GM19043 (cell line): Measurements from ENCODE around the gene NR5A2.

Experiments used
- ATAC-seq: cut with Tn5 transposase; IDR thresholded peaks from one replicate; pipeline ENCODE4 v1.9.1; 2021; ENCODE audit warnings: low read depth; ENCODE audit not compliant: unreplicated experiment

NR5A2 gene

GRCh38 chr1:200035397-200035955 lies 8.0 kb downstream of the NR5A2 start:
- ATAC-seq = no peak

DNA sequence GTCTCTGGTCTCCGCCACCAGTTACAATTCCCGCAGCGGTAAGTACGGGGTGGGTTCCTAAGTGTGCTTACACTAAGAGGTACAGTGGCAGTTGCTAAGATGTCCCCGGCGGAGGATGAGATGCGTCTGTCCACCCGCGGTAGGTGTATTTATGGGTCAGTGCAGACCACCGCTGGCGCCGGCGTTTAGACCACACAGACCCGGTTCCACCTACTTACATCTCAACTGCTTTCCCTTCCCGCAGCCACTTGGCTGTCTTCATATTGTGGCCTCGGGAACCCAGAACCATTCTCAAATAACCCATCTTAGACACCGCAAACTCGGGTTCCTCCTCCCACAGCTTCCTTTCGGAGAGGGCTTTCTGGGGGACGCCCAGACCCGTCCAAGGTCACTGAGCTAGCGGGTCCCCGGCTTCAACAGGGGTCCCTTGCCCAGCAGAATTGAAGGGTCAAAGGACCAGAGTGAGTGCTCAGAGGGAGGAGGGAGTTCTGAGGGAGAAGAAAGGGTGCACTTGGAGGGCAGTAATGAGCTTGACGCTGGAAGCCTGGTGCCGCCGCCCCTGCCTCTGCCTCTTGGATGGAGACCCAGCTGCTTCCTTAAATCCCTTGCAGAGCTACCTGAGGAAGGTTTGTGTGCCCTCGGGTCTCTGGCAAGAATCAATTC lies 8.6 kb downstream of the NR5A2 start:
- ATAC-seq = no peak

DNA sequence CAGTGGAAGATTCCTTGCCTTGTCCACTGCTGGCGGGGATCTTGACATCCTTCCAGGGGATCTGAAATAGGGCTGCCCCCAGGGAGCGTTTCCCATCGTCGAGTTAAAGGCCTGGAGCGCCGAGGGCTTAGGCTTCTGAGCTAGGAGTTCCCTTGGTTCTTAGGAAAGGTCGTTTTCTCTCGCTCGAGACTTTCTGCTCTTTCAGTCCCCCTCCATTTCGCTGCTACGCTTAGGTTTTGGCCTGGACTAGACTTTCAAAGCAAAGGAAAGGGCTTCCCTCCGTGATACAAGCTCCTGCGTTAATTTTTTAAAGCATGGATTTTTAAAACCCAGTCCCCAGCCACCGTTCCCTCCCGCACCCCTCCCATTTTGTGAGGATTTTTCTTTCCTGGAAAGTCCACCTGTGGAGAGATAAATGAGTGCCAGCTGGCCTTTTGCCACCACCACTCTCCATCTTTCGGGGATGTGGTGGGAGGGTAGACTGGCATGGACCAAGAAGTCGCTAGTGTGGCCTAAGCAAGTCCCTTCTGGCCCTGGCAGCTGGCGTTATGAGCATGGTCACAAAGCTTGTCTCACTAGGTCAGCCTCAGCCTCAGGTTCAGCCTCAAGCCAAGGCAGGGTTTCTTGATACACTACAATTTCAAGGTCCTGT lies 9.2 kb downstream of the NR5A2 start:
- no peak for ATAC-seq

DNA sequence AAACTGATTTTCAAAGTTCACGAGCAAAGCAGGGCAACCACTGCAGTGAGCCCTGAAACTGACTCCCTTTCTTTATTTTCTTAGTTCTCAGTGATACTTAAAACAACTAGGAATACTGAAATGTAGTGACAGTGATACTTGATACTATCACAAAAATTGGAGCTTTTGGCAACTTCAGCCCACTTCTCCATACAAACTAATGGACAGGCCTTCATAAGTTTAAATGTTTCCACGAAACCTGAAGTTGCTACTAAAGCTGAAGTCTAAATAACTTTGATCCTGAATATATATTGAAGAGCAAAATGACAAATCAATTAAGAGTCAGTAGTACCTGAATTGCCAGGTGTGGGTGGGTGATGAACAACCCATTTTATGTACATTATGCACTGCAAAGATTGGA lies 10.0 kb downstream of the NR5A2 start:
- ATAC-seq = no peak

GRCh38 chr1:200037904-200038303 lies 10.4 kb downstream of the NR5A2 start:
- ATAC-seq = no peak

GRCh38 chr1:200038325-200038980 lies 10.9 kb downstream of the NR5A2 start:
- ATAC-seq = no peak

- no peak for ATAC-seq
These were observed 11.7 kb downstream of the NR5A2 start for GRCh38 chr1:200038981-200039848.

- ATAC-seq = no peak
These were observed 12.5 kb downstream of the NR5A2 start for GRCh38 chr1:200039849-200040474.

- ATAC-seq = no peak
These were observed 13.1 kb downstream of the NR5A2 start for GRCh38 chr1:200040481-200041138.

- ATAC-seq = no peak
These were observed 14.0 kb downstream of the NR5A2 start for GRCh38 chr1:200041337-200042118.

GRCh38 chr1:200042119-200042551 lies 14.6 kb downstream of the NR5A2 start:
- no peak for ATAC-seq

GRCh38 chr1:200042552-200043335 lies 15.2 kb downstream of the NR5A2 start:
- ATAC-seq = no peak

DNA sequence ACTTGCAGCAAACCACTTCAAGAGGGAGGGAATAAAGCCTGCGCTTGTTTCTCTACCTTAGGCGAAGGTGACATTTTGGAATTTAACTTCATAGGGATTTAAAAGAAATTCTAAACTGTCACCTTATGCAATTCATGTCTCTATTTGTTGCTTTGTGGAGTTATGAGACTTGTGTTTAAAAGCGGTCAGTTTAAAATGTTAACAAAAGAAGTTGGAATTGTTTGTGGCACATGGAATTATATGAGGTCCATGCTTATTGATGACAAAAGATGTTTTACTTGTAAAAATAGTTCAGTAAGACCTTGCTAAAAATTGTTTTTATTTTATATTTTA lies 15.8 kb downstream of the NR5A2 start:
- ATAC-seq = no peak

DNA sequence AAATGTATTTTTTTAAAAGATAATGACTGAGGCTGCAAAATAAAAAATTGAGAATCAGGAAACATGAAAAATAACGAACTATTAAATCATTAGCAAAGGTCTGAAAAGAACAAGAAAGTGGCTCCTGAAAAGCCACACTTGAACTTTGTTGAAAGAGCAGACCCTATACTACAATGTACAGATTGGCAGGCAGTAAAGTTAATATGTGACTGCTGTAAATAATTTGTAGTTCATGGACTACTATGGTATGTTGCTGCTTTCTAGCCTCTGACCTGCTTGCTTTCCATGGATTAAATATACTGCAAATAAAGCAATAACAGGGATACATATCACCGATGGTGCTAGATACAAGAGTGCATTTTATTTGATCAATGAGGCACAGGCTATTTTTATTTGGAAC lies 18.6 kb downstream of the NR5A2 start:
- no peak for ATAC-seq

- ATAC-seq = no peak
These were observed 20.7 kb downstream of the NR5A2 start for GRCh38 chr1:200048244-200048643.

DNA sequence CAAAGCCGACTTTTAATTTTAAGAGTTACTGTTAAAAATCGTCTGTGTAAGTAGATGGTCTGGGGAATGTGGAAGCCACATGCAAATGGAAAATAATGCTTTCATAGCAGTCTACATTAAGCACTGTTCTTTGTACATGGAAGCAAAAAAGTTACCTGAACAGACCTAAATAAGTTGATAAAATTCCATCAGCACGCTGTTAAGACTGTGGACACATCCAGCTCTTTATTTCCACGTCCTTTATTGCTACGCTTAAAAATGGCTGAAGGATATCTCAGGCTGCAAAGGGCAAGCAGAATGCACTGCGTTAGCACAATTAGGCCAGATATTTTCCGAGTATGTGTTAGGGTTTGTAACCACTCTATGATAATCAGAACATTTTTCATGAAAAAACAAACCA lies 22.3 kb downstream of the NR5A2 start:
- ATAC-seq = no peak

DNA sequence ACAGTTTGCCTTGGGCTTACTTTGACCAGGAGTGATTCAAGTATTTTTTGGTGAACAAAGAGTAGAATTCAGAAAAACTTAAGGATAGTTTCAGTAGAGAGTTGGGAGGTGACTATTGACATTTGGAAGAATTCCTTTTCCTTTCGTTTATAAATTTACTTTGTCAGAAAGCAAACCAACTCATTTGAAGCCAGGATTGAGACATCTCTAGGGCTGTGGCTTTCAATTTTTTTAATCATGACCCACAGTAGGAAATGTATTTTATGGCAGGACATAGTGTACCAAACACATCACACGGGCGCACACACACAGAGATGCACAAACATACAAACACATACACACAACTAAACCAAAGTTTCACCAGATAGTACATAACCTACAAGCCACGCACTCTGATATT lies 24.1 kb downstream of the NR5A2 start:
- no peak for ATAC-seq

GRCh38 chr1:200053091-200053490 lies 25.6 kb downstream of the NR5A2 start:
- ATAC-seq = no peak
